Stimulated activated CD8-positive, alpha-beta memory T cell treated with anti-CD3 and anti-CD28 coated beads, Interleukin-2, amount 100 ng/mL, for 48 hours (primary cell): ENCODE measurements around the gene CLEC1A.
"Not testable (repeated sequence)": the region's sequence is repeated elsewhere in the genome, so short reads cannot be mapped to it uniquely, and the experiment has no call there.

ENCODE experiments used
- DNase-seq, 2 donors: peaks; one replicate each; pipeline ENCODE4 v3.0.0-alpha.2; 2020; ENCODE audit warnings: low read depth in 2 of 2

The CLEC1A gene

GRCh38 chr12:10048526-10048925, 50.3 kb downstream of the CLEC1A start:
- no peak for DNase-seq

DNA sequence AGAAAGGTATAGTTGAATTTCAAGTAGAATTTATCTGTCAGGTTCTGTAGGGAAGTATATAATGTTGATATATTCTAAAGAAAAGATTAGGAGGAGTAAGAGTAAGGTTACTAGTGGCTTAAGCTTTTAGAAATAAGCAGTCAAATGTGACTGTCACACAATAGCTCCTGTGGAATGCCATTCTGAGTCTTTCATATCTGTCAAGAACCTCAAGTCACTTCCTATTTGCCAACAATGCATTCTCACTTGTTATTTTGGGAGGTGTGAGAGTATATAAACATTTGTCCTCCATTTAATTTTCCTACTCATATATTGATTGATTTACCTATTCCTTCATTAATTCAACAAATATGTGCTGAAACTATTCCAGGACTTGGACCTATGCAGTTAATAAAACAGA, 56.6 kb downstream of the CLEC1A start:
- DNase-seq = no peak

DNA sequence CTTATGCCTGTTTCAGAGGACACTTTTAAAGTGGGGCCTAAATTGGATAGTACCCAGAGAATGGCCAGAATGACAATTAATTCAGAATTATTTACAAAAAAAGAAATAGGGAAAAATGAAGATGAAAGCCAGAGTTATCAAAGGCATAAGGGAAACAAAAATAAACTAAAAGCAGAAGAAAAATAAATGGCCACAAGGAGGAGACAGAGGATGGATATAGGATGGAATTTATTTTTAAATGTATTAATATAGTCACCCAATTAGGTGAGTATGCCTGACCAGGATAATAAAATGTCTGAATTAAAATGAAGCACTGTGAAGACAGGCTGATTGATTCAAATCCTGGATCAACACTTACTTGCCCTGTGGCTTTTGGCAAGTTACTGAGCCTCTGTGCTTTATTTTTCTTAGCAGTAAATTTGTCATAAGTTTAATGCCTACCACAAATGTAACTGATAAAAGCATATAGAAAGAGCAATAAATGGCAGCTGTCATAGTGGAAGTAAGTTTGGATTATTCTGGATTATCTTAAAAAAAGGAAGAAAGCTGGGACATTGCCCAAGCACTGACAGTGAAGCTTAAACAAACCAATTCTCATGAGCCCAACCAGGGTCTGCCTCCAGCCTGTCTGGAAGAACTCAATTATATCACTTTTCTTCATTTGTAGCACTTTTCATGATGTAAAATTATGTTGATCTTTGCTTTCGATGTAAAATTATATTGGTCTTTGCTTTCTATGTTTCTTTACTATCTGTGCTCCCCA, 64.8 kb downstream of the CLEC1A start:
- no peak for DNase-seq

DNA sequence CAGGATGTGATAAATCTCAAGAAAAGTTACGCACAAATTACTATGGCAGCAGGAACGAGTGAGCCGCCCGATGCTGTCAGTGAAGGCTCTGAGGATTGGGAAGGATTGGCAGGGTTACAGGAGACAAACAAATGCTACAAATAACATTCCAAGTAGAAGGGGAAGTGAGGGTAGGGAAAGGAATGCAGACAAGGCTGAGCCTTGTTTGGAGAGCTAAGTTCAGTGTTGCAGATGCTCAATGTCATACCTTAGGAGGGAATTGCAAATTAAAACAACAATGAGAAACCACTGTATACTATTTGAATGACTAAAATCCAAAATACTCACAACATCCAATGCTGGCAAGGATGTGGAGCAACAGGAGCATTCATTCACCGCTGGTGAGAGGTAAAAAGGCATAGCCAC, 67.0 kb downstream of the CLEC1A start:
- DNase-seq = no peak

- no peak for DNase-seq
Observed at GRCh38 chr12:10031321-10031720, 67.5 kb downstream of the CLEC1A start.

- DNase-seq = no peak
Observed at GRCh38 chr12:10030446-10030845, 68.3 kb downstream of the CLEC1A start, which contains the start of gene CLEC9A. Gene CLEC9A, plus strand, starts transcription at chr12:10030682. Its CDS starts 22,006 bp downstream, at chr12:10052688.

- no peak for DNase-seq
Observed at GRCh38 chr12:10027721-10028120, 71.1 kb downstream of the CLEC1A start.

DNA sequence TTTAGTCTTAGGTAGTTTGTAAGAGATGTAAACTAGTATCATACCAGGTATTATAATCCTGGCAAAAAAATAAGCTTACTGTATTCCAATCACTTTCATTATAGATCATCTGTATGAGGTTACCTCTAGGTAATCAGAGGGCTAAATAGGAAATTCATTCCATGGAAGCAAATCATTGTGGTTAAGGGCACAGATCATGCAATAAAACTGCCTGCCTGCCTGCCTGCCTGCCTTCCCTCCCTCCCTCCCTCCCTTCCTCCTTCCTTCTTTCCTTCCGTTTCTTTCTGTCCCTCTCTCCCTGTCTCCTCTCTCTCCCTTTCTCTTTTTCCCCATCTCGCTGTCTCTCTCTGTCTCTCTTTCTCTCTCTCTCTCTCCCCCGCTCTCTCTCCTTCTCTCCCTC, 71.5 kb downstream of the CLEC1A start:
- DNase-seq = no peak

DNA sequence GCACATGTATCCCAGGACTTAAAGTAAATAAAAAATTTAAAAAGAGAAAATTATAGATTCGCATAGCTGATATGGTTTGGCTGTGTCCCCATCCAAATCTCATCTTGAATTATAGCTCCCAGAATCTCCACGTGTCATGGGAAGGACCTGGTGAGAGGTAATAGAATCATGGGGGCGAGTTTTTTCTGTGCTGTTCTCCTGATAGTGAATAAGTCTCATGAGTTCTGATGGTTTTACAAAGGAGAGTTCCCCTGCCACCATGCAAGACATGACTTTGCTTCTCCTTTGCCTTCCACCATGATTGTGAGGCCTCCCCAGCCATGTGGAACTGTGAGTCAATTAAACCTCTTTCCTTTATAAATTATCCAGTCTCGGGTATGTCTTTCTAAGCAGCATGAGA, 72.1 kb downstream of the CLEC1A start:
- DNase-seq = not testable (repeated sequence)

DNA sequence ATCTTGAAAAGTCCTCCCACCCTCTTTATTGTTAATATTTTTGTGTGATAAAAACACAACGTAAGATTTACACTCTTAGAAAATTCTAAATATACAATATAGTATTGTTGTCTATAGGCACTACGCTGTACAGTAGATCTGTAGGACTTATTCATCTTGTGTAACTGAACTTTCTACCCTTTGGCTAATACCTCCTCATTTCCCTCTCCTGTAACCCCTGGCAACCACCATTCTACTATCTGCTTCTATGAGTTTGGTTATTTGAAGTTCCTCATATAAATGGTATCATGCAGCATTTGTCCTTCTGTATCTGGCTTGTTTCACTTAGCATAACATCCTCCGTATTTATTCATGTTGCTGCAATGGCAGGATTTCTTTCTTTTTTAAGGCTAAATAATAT, 73.5 kb downstream of the CLEC1A start:
- no peak for DNase-seq

GRCh38 chr12:10021342-10021741, 77.4 kb downstream of the CLEC1A start:
- DNase-seq = no peak
